K562 (cell line): Measurements from ENCODE around the gene SIRT7. TPM values are rescaled to one million over a fixed set of nuclear protein-coding genes. Genes with fewer than 3 reads are reported as not detected.

ENCODE experiments used
- ADNP ChIP-seq: fragments of 200-800 bp; sonication (Bioruptor generic); IDR thresholded peaks from 2 replicates; pipeline ENCODE4 v1.6.1; 2016; ENCODE audit warnings: missing genetic modification characterization, missing compliant biosample characterization
- CSDE1 ChIP-seq, 2 experiments: fragments of 450-650 bp; IDR thresholded peaks; 2 replicates each; pipeline ENCODE4 v1.6.1; 2016; ENCODE audit warnings: mild to moderate bottlenecking in 1 of 2
- CXXC5 ChIP-seq: fragments of 250-450 bp; sonication (Bioruptor Pico); IDR thresholded peaks from 2 replicates; pipeline ENCODE4 v1.8.0; 2022; ENCODE audit warnings: inconsistent platforms, mild to moderate bottlenecking, moderate library complexity
- EZH2 ChIP-seq: IDR thresholded peaks from 2 replicates; pipeline ENCODE4 v1.6.1; 2012; ENCODE audit warnings: low read depth, mild to moderate bottlenecking, inconsistent platforms, low read length, borderline replicate concordance
- GTF2A2 ChIP-seq: IDR thresholded peaks from 2 replicates; pipeline ENCODE4 v1.6.1; 2016; ENCODE audit warnings: mild to moderate bottlenecking, missing genetic modification characterization, missing compliant biosample characterization
- HNRNPH1 ChIP-seq: fragments of 200-400 bp; formaldehyde crosslinking; optimal IDR thresholded peaks from 2 replicates; pipeline ENCODE3; 2017; ENCODE audit warnings: low read depth, mild to moderate bottlenecking, low read length, moderate library complexity
- IRF9 ChIP-seq: fragments of 450-650 bp; IDR thresholded peaks from 2 replicates; pipeline ENCODE4 v1.6.1; 2016; ENCODE audit warnings: missing biosample characterization, missing genetic modification characterization
- MTA2 ChIP-seq: fragments of 450-650 bp; IDR thresholded peaks from 2 replicates; pipeline ENCODE4 v1.6.1; 2016; ENCODE audit warnings: low read depth
- NFRKB ChIP-seq: fragments of 450-650 bp; IDR thresholded peaks from 2 replicates; pipeline ENCODE4 v1.6.1; 2016; ENCODE audit warnings: low read depth
- POLR2G ChIP-seq: fragments of 200-400 bp; formaldehyde crosslinking; IDR thresholded peaks from 2 replicates; pipeline ENCODE4 v1.6.1; 2017; ENCODE audit warnings: low read depth, mild to moderate bottlenecking, antibody characterized with exemption, low read length, moderate library complexity
- RBBP5 ChIP-seq: fragments of 200-600 bp; sonication (generic); IDR thresholded peaks from 2 replicates; pipeline ENCODE4 v1.6.1; 2012; ENCODE audit warnings: borderline replicate concordance, mild to moderate bottlenecking, low read length, control low read depth, inconsistent platforms; ENCODE audit not compliant: insufficient read depth, poor library complexity, severe bottlenecking
- RBFOX2 ChIP-seq: fragments of 200-400 bp; formaldehyde crosslinking; IDR thresholded peaks from 2 replicates; pipeline ENCODE4 v1.6.1; 2017; ENCODE audit warnings: low read depth, mild to moderate bottlenecking, low read length, moderate library complexity
- ZC3H11A ChIP-seq: IDR thresholded peaks from 2 replicates; pipeline ENCODE4 v1.6.1; 2012; ENCODE audit warnings: low read depth, low read length, improper control_type of control experiment
- ZNF165 ChIP-seq: fragments of 250-450 bp; sonication (Bioruptor Pico); IDR thresholded peaks from 2 replicates; pipeline ENCODE4 v1.4.0; 2020; ENCODE audit warnings: borderline replicate concordance
- ZNF445 ChIP-seq: fragments of 250-450 bp; sonication (Bioruptor Pico); IDR thresholded peaks from 2 replicates; pipeline ENCODE4 v1.4.0; 2020; ENCODE audit warnings: low read depth, mild to moderate bottlenecking, moderate library complexity
- polyA plus RNA-seq, 8 experiments: library from polyadenylated mRNA; depleted of rRNA in 4 of 8; stranded (reverse) in 5 of 8; unstranded in 3 of 8; fragments of >200 nt; fragmentation: Nextera tagmentation in 2 of 8; fragmentation: Illumina TruSeq in 1 of 8; extraction: Ambion mirVana in 2 of 8; extraction: Trizol in 1 of 8; gene quantifications; 2 replicates each; pipeline versions ENCODE4 v1.2.1 to v1.2.3, GENCODE V29; 2011 to 2014; ENCODE audit warnings: inconsistent platforms in 1 of 8, missing spikeins in 1 of 8
- total RNA-seq, 7 experiments: library from RNA; depleted of rRNA in 6 of 7; stranded (reverse); fragments of >200 nt in 6 of 7; fragmentation: Illumina TruSeq in 2 of 7; extraction: Trizol in 2 of 7; gene quantifications; 2 replicates each; pipeline versions ENCODE4 v1.2.1 to v1.2.3, GENCODE V29; 2011 to 2021; ENCODE audit warnings: low replicate concordance in 1 of 7
- TF ChIP-seq, protein P1 (sequence below): sonication (generic); formaldehyde crosslinking; IDR thresholded peaks from 2 replicates; pipeline ENCODE4 v1.8.0; 2022; ENCODE audit warnings: mild to moderate bottlenecking, missing genetic modification reagents
- TF ChIP-seq, protein P2 (sequence below): fragments of 450-650 bp; IDR thresholded peaks from one replicate; pipeline ENCODE4 v1.6.1; 2018; ENCODE audit warnings: mild to moderate bottlenecking, moderate library complexity; ENCODE audit not compliant: partially characterized antibody

Gene SIRT7
- total and polyA plus RNA-seq, 9 of the 15 experiments (the other 6 are each of a cell fraction or from before 2014, with no cell fraction given) = 1.6 to 54.8 (median 20.3) TPM

DNA sequence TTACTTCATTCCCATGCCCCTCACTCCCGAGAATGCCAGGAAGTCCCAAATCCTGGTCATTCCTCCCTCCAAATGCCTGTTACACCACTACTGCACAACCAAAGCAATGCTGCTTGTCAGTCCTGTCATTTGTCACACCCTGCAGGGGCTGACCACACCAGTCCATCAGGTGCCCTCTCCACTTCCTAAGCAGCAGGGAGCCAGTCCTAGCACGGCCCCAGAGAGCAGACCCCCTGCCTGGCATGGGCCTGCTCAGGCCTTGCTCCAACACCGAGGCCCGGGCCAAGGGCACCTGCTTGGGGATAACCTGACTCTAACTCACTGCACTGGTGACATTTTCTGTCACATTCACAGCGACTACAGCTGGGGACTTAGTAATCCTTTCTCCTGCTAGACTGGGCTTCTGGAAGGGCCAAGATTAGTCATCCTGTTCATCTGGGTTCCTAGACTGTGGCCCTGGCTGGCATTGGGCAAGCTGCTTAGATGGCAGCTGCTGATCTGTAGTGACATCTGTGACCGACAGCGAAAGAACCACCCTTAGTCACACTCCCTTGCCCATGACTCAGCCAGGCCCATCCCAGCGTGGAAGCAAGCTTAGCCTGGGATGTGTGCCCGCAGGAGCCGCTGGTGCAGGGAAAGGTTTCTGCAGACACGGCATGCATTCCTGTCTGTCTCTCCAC, 32.0 kb downstream of the SIRT7 start (continued):
- no peak for TF ChIP-seq HNRNPH1
- no peak for TF ChIP-seq CXXC5 (CRISPR knock-in tag)
- TF ChIP-seq RBFOX2 = peak; percentile 61; the same call in 1 of the 2 replicates
- TF ChIP-seq NFRKB = no peak
- no peak for TF ChIP-seq IRF9
- TF ChIP-seq ADNP (tag) = no peak
- TF ChIP-seq, protein P1, sequence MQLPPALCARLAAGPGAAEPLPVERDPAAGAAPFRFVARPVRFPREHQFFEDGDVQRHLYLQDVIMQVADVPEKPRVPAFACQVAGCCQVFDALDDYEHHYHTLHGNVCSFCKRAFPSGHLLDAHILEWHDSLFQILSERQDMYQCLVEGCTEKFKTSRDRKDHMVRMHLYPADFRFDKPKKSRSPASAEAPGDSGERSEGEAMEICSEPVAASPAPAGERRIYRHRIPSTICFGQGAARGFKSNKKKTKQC = no peak
- peak; percentile 44 for TF ChIP-seq POLR2G
- no peak for TF ChIP-seq RBBP5
- TF ChIP-seq EZH2 = no peak
- no peak for TF ChIP-seq ZC3H11A
- TF ChIP-seq ZNF165 (CRISPR knock-in tag) = no peak
- no peak for TF ChIP-seq ZNF445
- TF ChIP-seq CSDE1 (IDR thresholded peaks at IDR 0.05) = no peak
- TF ChIP-seq GTF2A2 (tag) = no peak
- TF ChIP-seq, protein P2, sequence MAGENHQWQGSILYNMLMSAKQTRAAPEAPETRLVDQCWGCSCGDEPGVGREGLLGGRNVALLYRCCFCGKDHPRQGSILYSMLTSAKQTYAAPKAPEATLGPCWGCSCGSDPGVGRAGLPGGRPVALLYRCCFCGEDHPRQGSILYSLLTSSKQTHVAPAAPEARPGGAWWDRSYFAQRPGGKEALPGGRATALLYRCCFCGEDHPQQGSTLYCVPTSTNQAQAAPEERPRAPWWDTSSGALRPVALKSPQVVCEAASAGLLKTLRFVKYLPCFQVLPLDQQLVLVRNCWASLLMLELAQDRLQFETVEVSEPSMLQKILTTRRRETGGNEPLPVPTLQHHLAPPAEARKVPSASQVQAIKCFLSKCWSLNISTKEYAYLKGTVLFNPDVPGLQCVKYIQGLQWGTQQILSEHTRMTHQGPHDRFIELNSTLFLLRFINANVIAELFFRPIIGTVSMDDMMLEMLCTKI = no peak
- no peak for TF ChIP-seq MTA2
